Stimulated activated CD8-positive, alpha-beta memory T cell treated with anti-CD3 and anti-CD28 coated beads, Interleukin-2, amount 100 ng/mL, for 1 hour (primary cell): ENCODE measurements around the gene TMPRSS12.
A peak's percentile ranks its signal among the peaks of the same experiment; 100 is the strongest.
"Not testable (repeated sequence)": the region's sequence is repeated elsewhere in the genome, so short reads cannot be mapped to it uniquely, and the experiment has no call there.

ENCODE experiments used
- DNase-seq, 2 donors: peaks; one replicate each; pipeline ENCODE4 v3.0.0-alpha.2; 2020; ENCODE audit warnings: low read depth in 2 of 2

The TMPRSS12 gene

DNA sequence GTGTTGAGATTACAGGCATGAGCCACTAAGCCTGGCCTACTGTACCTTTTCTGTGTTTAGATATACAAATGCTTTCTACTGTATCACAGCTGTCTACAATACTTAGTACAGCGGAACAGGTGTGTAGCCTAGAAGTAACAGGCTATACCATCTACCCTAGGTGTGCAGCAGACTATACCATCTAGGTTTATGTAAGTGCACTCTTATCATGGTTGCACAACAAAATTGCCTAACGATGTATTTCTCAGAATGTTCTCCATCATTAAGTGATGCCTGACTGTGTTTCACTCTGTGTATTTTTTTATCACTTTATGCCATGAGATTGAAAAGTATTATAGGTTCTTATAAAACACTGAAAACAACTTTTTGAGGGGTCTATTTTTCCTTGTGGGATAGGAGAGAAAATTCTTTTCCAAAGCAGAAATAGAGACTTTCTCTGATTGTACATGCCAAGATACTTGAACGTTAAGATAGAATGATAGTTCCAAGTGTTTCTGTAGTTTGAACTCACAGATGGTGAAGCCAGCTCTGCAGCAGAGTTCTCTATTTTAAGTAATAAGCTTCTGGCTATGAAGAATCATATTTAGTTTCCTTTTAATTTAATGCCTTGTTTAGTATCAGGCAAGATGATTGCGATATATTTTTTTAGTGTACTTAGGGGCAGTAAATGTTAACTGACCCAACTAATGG, 17.0 kb downstream of the TMPRSS12 start:
- no peak for DNase-seq

- DNase-seq: no peak
Observed at GRCh38 chr12:50862316-50862715, 19.6 kb downstream of the TMPRSS12 start.

DNA sequence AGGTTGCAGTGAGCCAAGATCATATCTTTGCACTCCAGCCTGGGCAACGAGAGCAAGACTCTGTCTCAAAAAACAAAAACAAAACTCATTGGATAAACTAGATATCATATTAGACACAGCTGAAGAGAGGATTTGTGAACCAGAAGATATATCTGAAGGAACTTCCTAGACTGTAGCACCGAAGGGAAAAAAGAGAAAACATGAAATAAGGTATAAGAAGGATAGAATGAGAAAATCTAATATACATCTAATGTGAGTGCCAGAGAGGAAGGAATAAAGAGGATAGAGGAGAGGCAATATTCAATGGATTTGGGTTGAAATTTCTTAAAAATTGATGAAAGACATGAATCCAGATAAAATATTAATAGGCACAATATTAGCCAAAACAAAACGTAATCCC, 22.5 kb downstream of the TMPRSS12 start:
- no peak for DNase-seq

DNA sequence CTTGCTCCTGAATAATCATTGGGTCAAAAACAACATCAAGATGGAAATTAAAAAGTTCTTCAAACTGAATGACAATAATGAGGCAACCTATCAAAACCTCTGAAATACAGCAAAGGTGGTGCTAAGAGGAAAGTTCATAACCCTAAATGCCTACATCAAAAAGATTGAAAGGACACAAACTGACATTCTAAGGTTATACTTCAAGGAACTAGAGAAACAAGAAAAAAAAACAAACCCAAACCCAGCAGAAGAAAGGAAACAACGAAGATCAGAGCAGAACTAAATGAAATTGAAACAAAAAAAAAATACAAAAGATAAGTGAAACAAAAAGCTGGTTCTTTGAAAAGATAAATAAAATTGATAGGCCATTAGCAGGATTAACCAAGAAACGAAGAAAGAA, 26.2 kb downstream of the TMPRSS12 start:
- not testable (repeated sequence) for DNase-seq

DNA sequence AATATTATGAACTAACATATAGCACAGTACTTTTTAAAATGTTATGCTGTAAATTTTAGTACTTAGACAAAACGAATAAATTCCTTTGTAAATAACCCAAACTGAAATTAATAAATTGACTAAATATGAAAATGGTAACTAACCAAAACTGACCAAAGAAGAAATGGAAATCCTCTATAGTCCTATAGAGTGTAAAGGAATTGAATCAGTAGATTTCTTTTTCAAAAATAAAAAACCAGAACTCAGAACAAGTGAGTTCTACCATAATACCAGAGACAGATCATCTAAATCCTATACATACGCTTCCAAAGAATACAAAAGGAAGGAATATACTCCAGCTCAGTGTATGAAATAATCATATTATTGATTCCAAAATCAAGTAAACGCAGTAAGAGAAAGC, 39.8 kb downstream of the TMPRSS12 start:
- no peak for DNase-seq

GRCh38 chr12:50887191-50887590, 44.5 kb downstream of the TMPRSS12 start:
- no peak for DNase-seq

GRCh38 chr12:50888666-50889065, 45.9 kb downstream of the TMPRSS12 start:
- DNase-seq: no peak

DNA sequence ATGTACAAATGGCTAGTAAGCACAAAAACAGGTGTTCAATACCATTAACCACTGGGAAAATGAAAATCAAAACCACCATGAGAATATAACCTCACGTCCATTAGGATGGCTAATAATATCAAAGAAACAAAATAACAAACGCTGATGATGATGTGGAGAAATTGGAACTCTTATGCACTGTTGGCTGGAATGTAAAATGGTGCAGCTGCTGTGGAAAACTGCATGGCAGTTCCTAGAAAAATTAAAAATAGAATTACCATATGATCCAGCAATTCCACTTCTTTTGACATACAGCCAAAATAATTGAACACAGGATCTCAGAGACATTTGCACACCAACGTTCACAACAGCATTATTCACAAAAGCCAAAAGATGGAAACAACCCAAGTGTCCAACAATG, 51.5 kb downstream of the TMPRSS12 start:
- DNase-seq: no peak

DNA sequence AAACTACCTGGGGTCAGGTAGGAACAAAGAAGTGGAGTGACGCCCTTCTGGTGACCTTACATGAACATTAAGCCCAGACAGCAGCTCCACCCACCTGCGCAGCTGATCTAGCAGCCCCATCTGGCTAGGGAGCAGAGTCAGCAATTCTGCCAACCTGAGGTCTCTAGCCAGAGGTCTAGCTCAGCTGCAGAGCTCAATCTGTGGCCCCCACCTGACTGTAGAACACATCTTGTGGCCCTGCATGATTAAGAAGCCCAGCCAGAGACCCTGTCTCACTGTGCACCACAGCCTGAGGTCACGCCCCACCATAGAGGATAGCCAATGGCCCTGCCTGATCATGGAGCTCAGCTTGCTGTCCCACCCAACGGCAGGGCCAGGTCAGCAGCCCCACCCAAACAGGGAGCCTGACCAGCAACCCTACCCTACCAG, 59.0 kb downstream of the TMPRSS12 start:
- DNase-seq: no peak

- not testable (repeated sequence) for DNase-seq
Observed at GRCh38 chr12:50908479-50908878, 65.8 kb downstream of the TMPRSS12 start.

DNA sequence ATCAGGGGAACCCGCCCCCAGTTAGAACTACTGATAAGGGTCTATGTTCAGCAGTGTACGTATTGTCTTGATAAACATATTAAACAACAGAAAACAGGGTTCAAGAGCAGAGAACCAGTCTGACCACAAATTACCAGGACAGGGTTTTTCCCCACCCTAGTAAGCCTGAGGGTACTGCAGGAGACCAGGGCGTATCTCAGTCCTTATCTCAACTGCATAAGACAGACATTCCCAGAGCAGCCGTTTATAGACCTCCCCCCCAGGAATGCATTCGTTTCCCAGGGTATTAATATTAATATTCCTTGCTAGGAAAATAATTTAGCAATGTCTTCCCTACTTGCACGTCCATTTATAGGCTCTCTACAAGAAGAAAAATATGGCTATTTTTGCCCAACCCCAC, 69.6 kb downstream of the TMPRSS12 start:
- DNase-seq: not testable (repeated sequence)

- no peak for DNase-seq
Observed at GRCh38 chr12:50913224-50913623, 70.5 kb downstream of the TMPRSS12 start.

- no peak for DNase-seq
Observed at GRCh38 chr12:50914872-50915484, 72.3 kb downstream of the TMPRSS12 start.

DNA sequence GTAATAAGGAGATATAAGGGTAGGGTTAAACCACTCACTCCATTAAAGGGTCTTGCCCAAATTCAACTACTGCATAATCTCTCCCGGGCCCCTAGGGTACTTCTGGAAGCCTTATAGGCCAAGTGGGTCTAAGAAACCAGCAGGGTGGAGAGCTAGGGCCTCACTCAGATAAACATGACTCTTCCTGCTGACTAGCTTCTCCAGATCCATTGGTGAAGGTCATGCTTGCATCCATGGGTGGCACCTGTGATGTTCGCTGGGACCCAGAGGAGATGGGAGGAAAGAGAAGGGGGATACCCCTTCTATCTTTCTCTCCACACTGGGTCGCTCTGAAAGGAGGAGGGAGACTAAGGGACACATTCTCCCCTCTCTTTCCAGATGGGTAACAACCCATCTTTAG, 73.6 kb downstream of the TMPRSS12 start:
- DNase-seq: no peak

DNA sequence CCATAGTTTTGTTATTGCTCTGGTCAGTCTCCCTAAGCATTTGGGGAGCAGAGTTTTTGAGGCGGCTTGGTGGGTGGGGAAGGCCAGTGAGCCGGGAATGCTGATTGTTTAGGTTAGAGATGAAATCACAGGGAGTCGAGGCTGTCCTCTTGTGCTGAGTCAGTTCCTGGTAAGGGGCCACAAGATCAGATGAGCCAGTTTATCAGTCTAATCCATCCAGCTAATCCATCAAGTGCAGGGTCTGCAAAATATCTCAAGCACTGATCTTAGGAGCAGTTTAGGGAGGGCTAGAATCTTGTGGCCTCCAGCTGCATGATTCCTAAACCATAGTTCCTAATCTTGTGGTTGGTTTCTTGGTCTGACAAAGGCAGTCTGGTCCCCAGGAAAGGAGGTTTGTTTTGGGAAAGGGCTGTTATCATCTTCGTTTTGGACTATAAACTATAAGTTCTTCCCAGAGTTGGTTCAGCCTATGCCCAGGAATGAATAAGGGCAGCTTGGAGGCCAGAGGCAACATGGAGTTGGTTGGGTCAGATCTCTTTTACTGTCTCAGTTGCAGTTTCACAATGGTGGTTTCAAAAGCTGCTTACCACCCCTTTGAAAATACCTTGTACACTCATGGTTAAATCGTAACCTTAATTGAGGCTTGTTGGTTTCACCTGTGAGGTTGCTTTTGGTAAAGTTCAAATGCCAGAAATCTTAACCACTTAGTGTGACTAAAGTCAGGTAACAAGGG, 76.0 kb downstream of the TMPRSS12 start:
- no peak for DNase-seq

- DNase-seq: no peak
Observed at GRCh38 chr12:50922820-50923219, 80.1 kb downstream of the TMPRSS12 start.

GRCh38 chr12:50923361-50924130, 80.8 kb downstream of the TMPRSS12 start:
- no peak for DNase-seq

DNA sequence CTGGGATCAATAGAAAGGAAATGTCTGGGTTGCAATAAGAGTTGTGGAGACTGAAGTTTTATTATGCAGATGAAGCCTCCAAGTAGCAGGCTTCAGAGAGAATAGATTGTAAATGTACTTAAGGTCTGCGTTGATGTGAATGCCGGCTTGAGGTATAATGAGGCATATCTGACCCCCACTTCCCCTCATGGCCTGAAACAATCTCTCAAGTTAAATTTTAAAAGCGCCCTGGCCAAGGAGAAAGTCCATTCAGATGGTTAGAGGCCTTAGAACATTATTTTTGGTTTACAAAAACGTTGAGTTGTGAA, 81.4 kb downstream of the TMPRSS12 start:
- no peak for DNase-seq

DNA sequence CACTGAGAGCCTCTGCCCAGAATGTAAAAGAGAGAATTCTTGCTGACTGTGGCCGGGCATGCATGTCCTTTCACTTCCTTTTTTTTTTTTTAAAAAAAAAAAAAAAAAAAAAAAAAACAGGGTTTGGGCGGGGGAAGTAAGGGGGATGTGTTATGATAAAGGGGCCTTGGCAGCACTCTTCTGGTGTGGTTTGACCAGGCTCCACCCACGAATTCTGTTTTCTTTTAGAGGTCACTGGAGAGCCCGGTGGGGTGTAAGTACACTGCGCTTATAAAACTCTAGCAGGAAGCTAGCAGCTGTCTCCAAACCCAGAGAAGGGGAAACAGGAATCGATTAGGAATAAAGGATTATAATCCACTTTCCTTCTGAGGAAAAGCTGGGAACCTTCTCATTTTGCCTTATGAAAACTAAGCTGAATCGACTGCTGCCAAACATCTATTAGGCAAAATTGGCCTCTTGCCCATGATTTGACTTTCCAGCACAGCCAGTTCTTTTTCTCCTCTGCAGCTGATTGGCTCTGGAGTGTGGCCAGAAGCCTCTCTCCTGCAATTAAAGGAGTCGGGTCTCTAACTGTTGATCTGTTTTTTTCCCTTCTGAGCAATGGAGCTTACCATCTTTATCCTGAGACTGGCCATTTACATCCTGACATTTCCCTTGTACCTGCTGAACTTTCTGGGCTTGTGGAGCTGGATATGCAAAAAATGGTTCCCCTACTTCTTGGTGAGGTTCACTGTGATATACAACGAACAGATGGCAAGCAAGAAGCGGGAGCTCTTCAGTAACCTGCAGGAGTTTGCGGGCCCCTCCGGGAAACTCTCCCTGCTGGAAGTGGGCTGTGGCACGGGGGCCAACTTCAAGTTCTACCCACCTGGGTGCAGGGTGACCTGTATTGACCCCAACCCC, 82.0 kb downstream of the TMPRSS12 start:
- peak in 1 of 2 donors; percentile 8 for DNase-seq

- no peak for DNase-seq
Observed at GRCh38 chr12:50925342-50925651, 82.6 kb downstream of the TMPRSS12 start.

DNA sequence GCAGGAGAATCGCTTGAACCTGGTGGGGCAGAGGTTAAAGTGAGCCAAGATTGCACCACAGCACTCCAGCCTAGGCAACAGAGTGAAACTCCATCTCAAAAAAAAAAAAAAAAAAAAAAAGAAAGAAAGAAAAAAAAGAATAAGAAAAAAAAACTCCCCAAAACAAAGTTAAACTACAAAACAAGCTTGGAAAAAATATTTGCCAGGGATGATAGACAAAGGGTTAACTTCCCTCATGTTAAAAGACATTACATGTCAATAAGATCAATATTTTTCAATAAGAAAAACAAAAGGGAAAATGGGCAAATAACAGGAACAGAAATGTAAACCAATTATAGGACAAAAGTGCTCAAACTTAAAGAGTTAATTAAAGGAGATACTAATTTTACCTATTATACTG, 83.2 kb downstream of the TMPRSS12 start:
- DNase-seq: no peak

DNA sequence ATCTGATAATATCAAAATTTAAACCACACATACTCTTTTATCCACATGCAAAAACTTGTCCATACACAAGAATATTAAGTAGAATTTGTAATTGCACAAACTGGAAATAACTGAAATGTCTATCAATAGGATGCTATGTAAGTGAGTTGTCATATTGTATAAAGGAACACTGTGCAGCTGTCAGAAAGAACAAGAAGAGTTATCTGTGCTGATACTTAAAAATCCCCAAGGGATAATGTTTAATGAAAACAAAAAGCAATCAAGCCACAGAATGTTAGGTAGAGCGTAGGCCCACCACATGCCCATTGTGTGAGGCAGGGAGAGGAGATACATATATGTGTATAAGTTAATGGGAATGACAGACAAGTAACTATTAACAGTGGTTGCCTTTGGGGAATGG, 83.7 kb downstream of the TMPRSS12 start:
- no peak for DNase-seq
